HG02943 (cell line): Measurements from ENCODE around the gene AGER.
"Not testable (repeated sequence)": the region's sequence is repeated elsewhere in the genome, so short reads cannot be mapped to it uniquely, and the experiment has no call there.

Experiments
- ATAC-seq: cut with Tn5 transposase; IDR thresholded peaks from one replicate; pipeline ENCODE4 v1.9.1; 2021; ENCODE audit warnings: mild to moderate bottlenecking, low read depth, moderate library complexity; ENCODE audit not compliant: unreplicated experiment

The AGER gene

DNA sequence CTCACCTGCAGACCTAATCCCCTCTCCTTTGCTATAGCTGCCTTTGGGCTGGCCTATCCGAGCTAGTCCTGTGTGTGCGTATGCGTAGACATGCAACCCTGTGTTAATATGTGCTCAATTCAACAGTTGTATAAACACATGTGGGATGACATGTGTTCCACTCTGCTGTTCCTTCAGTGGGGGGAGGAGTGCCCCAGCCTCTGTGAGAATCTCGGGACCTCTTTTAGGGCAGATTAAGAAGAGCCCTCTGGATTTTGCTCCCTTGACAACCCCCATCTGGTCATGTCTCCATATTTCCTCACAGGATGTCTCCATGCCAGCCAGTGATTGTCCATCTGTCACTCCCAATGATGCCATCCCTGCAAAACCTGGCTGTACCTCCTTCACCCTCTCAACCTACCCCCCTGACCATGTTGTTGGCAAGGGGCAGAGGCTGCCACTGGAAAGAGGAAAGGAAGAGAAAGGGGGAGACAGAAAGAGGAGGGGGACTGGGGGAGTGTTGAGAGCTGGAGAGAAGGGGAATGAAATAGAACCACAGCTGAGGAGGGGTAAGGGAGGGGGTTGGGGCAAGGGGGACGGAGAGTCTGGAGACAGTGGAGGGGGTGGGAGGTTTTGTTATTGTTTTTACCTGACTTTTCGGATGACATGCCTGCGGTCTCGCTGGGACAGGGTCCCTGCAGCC is 32.7 kb downstream of the AGER start:
- ATAC-seq = no peak

DNA sequence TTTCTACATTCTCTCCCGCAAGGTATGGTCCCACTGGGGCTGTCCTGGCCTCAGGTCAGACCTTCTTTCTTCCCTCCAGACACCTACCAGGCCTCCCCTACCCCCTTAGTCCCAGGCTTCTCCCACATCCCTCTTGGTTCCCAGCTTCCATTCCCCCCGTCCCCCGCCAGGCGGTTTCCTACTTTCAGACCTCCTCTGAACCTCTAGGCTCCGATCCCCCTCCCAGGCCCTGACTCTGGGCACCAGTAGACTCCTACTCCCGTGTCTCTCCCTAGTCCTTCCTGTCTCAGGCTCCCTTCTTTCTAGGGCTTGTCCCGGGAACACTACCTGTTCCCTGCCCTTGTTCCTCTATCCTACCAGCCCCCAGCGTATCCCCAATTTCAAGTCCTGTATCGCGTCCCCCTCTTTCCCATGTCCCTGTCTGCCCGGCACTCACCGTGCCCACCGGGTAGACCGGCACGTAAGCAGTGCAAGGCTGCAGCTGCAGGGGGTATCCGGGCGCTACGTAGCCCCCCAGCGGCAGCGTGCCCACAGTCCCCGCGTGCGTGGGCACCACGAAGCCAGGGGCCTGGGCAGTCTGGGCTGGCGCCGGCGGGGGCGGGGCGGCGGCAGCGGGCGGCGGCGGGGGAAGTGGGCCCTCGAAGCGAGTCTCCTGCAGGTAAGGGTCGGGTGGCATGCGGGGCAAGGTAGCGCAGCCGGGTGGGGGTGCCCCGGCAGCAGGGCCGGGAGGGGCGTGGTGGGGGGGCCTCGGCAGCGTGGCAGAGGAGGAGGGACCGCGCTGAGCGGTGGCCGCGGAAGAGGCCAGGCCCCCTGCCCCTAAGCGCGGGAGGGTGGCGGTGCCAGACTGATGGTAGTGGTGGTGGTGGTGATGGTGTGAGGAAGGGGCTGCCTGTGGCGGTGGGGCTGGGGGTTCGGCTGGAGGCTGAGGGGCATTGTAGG is 33.9 kb downstream of the AGER start:
- ATAC-seq = no peak

DNA sequence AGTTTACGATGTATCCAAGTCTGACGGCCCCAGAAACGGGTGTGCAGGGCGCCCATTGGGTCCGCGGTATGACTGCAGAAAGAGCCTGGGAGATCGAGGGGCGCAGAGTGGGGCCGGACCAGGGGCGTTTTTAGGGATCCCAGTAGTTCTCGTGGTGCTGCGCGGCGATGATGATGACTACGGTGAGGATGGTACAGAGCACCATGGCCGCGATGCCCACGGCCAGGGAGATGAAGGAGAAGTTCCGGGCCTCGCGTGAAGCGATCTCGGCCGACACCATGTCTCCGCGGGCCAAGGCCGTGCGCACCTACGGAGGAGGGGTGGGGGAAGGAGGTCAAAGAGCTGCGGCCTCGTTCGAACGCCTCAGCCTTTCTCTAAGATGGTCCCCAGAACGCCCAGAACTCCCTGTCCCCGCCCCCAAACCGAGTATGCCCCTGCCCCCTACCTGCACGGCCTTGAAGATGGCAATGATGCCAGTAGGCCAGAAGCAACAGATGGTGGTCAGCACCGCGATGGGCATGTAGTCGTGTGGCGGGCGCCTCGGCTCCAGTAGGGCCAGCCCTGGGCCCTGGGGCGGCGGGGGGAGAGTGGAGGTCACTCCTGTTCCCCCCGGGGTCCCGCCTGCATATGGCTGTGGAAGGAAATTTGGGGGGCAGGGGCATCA is 34.8 kb downstream of the AGER start:
- ATAC-seq = no peak

DNA sequence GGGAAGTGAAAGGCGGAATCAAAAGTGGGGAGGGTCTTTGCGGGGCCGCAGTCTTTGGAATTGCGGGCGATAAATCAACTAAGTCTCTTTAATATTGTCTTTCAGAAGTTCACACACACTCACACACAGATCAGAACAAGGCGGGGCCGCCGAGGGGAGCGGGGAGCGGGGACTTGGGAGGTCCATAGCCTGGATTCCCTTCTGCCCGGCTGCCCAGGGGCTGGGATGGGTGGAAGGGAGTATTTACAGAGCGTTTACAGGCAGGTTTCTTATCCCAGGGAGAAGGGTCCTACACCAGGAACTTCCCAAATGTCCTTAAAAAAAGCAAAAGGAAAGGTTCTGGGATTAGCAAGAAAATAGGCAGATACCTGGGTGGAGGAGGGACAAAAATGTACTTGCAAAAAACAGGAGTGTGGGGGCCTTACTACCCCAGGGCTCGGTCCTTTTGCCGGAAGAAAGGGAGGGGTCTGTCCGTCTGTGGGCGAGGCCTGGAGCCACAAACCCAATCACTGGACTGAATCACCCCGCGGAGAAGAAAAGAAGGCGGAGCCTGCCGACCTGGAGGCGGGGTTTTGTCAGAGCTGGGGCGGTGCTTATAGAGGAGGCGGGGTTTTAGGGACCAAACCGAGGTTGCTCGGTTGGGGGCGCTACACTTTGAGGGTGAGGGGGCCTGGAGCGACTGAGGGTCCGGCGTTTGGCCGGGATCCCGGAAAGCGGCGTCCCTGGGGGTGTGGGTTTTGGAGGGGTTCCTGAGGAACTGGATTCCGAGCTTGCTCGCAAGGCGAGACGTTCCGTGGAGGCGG is 35.6 kb downstream of the AGER start:
- no peak for ATAC-seq

DNA sequence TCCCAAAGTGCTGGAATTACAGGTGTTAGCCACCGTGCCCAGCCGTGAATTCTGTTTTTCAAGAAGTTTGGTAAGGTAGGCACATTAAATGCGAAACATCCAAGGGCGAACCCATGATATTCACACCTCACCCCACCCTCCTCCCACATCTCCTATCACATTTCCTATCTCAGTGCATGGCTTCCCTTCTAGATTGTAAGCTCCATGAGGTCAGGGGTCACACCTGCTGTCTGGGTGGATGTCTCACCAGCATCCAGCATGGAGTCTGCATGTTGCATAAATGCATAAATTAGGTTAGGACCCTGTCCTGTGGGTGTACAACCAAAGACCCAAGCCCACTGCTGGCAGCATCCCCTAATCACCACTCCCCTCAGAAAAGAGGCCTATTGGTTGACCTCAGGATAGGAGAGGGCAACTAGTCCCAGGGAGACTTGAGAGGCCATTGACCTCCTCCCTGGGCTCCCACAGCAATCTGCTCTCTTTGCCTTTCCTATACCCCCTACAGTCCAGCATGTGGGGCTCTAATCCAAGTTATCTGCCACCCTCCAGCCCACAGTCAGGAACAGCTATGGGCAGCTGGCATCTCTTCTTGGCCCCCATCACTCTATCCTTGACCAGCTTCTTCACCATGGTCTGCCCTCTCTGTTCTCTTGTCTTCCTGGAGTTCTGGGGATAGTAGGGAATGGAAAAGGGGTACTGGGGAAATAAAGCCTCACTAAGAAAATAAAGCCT is 36.5 kb downstream of the AGER start:
- no peak for ATAC-seq

DNA sequence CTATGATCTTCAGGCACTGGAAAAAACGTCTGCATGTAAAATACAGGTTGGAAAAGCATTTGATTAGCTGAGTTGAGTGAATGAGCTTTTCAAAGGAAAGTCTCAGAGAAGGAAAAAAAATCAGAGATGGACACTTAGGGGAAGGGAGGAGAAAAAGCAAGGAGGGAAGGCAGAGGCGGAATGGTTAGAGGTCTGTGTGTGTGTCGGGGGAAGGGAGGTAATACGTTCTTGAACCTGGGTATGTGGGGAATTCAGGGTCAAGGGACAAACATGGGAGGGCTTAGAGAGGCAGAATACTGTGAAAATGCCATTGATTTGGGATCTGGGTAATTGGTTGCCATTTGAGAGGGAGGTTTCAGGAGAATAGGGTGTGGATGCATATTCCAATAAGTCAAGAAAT is 37.4 kb downstream of the AGER start:
- ATAC-seq = no peak

DNA sequence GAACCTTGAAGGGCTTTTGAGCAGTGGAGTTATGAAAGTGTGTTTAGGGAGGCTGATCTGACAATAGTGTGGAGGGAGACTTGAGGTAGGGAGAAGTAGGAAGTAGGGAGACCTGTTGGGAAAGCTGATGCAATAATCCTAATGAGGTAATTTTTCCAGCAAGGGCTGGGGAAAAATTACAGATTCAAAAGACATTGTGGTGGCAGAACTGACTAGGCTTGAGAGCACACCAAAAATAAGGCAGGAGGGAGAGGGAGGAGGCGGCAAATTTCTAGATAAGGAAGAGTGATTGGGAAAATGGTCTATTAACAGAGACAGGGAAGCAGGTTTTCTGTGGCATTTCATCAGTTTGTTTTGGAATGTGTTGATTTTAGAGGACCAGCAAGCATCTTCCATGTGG is 37.8 kb downstream of the AGER start:
- ATAC-seq = no peak

DNA sequence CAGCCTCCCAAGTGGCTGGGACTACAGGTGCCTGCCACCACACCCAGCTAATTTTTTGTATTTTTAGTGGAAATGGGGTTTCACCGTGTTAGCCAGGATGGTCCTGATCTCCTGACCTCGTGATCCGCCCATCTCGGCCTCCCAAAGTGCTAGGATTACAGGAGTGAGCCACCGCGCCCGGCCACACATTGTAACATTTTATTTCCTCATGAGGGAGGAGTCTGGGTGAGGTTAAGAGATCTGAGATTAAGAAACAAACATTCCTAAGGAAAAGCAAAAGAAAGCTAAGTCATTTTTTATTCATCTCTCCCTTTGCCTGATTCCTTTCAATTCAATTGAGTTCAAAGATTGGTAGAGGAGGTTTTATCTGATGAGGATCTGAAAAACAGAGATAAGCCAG is 39.8 kb downstream of the AGER start:
- ATAC-seq = not testable (repeated sequence)

DNA sequence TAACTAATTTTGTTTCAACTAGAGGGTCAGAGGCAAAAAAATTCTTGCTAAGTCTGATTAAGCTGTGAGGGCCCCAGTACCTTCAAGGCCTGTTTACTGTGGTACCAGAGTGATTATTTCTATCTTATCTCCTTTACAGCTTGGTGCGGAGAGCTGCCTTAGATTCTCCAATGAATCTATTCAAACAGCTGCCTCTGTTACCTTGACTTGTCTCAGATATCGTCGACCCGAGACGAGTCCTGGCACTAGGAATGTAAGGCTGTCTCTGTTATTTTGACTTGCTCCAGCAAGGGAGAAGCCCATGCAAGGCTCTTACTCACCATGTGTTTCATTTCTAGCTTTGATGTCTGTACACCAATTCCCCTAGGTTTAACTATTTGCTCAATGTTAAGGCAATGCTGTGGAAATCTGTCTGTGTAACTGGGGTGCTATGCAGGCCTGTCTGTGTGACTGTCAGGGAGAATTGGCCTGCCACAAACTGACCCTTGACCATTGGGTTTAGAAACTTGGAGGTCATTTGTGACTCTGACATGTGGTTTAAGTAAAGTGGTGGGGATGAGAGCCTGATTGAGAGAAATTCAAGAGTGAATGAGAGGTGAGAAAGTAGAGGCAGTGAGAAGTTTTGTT is 43.5 kb downstream of the AGER start:
- ATAC-seq = no peak

DNA sequence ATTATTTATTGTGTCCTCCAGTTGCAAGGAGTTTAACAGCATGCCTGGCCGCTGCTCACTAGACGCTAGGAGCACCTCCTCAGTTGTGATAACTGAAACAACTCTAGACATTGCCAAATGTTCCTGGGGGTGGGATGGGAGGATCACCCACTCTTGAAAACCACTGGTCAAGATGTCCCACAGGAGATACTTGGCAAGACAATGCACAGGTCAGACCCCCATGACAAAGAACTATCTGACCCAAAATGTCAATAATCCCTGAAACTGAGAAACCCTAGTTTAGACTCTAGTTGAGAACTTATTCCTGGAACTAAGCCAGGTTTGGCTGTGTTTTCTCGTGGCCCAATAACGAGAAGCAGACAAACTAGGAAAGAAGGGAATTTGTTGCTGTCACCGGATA is 44.5 kb downstream of the AGER start:
- no peak for ATAC-seq

DNA sequence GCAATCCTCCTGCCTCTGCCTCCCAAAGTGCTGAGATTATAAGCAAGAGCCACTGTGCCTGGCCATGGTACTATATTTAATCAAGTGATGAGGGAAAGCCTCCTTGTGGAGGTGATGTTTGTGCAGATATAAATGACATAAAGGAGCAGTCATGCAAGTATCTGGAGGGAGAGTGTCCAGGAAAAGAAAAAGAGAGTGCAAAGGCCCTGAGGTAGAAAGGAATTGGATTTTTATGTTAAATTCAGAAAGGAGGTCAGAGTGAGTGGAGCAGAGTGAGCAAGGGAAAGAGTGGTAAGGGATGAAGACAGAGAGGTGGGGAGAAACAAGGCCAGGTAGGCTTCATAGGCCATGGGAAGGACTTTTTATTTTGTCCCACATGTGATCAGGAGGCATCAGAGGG is 46.6 kb downstream of the AGER start:
- ATAC-seq = no peak

DNA sequence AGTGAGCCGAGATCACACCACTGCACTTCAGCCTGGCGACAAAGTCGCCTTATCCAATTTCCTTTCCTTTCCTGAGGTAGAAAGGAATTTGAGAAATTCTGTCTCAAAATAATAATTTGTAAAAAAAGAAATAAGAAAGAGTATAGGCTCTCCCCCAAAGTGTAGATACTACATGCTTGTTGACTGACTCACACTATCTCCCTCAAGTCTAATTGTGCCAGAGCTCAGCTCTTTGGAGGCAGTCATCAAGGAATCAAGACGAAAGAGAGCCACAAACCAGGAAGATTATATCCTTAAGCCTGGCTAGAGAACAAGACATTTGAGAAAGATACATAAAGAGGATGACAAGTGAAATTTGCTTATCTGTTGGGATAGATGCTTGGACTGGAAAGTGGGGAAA is 50.3 kb downstream of the AGER start:
- ATAC-seq = no peak

DNA sequence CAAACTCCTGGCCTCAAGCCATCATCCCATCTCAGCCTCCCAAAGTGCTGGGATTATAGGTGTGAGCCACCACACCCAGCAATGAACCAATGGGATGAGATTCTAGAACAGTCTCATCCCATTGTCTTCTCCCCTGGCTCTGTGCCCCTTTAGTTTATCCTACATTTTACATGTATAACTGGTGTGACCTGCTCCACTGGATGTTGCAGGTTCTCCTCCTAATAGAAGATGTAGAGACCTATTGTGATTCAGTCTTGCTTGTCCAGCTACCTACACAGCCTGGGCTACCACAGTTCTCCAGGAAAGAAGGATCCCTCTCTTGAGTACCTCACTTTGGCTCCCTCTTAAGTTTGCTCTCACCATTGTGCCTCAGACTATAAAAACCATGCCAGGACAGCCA is 51.9 kb downstream of the AGER start:
- no peak for ATAC-seq

DNA sequence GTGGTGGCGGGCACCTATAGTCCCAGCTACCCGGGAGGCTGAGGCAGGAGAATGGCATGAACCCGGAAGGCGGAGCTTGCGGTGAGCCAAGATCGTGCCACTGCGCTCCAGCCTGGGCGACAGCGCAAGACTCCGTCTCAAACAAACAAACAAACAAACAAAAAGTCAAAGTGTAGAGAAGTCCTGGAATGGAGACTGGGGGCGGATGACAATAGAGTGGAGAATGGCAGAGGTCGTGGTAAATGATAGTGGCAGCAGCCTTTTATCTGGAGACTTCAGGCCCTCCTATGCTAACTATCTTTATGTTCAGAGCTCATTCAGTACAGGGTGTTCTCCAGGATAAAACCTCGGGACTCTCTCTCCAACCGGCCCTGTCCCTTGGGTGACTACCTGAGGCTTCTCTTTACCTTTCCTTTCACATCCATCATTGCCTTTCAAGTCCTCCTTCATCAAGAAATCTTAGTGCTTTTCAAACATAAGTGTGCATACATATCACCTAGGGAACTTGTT is 52.6 kb downstream of the AGER start:
- ATAC-seq = no peak
